Retinal pigment epithelial cell (primary cell): Measurements from ENCODE around the gene UQCRH.

Experiments
- DNase-seq: peaks from one replicate; pipeline ENCODE4 v3.0.0-alpha.2; 2010; ENCODE audit warnings: low read depth
- H3K4me3 ChIP-seq: 2 replicates; pipeline ENCODE4 v1.5.1; 2011; ENCODE audit warnings: mild to moderate bottlenecking, low read length, control low read depth, moderate library complexity
- CTCF ChIP-seq: conservative IDR thresholded peaks from 2 replicates; pipeline ENCODE4 v1.5.1; 2011; ENCODE audit warnings: low read depth, low read length, control low read depth, inconsistent platforms

UQCRH gene

GRCh38 chr1:46284597-46285564 lies 18.6 kb upstream of the UQCRH start:
- DNase-seq, result no peak
- H3K4me3 ChIP-seq, result no peak overlapping the region
- no peak for TF ChIP-seq CTCF

- TF ChIP-seq CTCF, result no peak
- no peak for DNase-seq
- H3K4me3 ChIP-seq, result no peak overlapping the region
Measured at GRCh38 chr1:46285730-46286477, 17.6 kb upstream of the UQCRH start.

GRCh38 chr1:46288485-46289133 lies 14.9 kb upstream of the UQCRH start:
- DNase-seq, result no peak
- no peak overlapping the region for H3K4me3 ChIP-seq
- no peak for TF ChIP-seq CTCF

GRCh38 chr1:46289134-46289494 lies 14.4 kb upstream of the UQCRH start:
- no peak overlapping the region for H3K4me3 ChIP-seq
- no peak for TF ChIP-seq CTCF
- no peak for DNase-seq

- no peak overlapping the region for H3K4me3 ChIP-seq
- no peak for DNase-seq
- TF ChIP-seq CTCF, result no peak
Measured at GRCh38 chr1:46289976-46290375, 13.5 kb upstream of the UQCRH start.

- no peak overlapping the region for H3K4me3 ChIP-seq
- DNase-seq, result no peak
- TF ChIP-seq CTCF, result no peak
Measured at GRCh38 chr1:46295306-46295705, 8.2 kb upstream of the UQCRH start.
